ENCODE results near the gene PTPN4.

The PTPN4 gene

GRCh38 chr2:119759451-119760236 is at the start of gene PTPN4:
Gene PTPN4 (plus strand): TSS chr2:119759922. CDS start chr2:119809854, 49,932 bp downstream.
- peak; percentile 96 for DNase-seq

GRCh38 chr2:119710281-119710680 is 49.4 kb upstream of the PTPN4 start:
- no peak for DNase-seq

- DNase-seq, result no peak
These were observed 48.4 kb upstream of the PTPN4 start for GRCh38 chr2:119711352-119711751.

- DNase-seq, result no peak
These were observed 47.2 kb upstream of the PTPN4 start for GRCh38 chr2:119712571-119712970.

GRCh38 chr2:119713819-119714490 is 45.8 kb upstream of the PTPN4 start:
- DNase-seq, result no peak

- DNase-seq, result no peak
These were observed 44.1 kb upstream of the PTPN4 start for GRCh38 chr2:119715409-119716283.

- no peak for DNase-seq
These were observed 43.4 kb upstream of the PTPN4 start for GRCh38 chr2:119716284-119716672.

GRCh38 chr2:119718501-119719260 is 41.0 kb upstream of the PTPN4 start:
- no peak for DNase-seq

- no peak for DNase-seq
These were observed 40.5 kb upstream of the PTPN4 start for GRCh38 chr2:119719261-119719627.

GRCh38 chr2:119721043-119721442 is 38.7 kb upstream of the PTPN4 start:
- DNase-seq, result no peak

GRCh38 chr2:119721462-119721861 is 38.3 kb upstream of the PTPN4 start:
- DNase-seq, result no peak

- no peak for DNase-seq
These were observed 37.8 kb upstream of the PTPN4 start for GRCh38 chr2:119721904-119722303.

GRCh38 chr2:119723186-119723585 is 36.5 kb upstream of the PTPN4 start:
- DNase-seq, result no peak

GRCh38 chr2:119723784-119724467 is 35.8 kb upstream of the PTPN4 start:
- no peak for DNase-seq

GRCh38 chr2:119724656-119725485 is 34.9 kb upstream of the PTPN4 start:
- no peak for DNase-seq

GRCh38 chr2:119727493-119727892 is 32.2 kb upstream of the PTPN4 start:
- DNase-seq, result no peak

- DNase-seq, result no peak
These were observed 31.3 kb upstream of the PTPN4 start for GRCh38 chr2:119728421-119728820.

- DNase-seq, result no peak
These were observed 29.0 kb upstream of the PTPN4 start for GRCh38 chr2:119730671-119731177.

GRCh38 chr2:119731983-119732382 is 27.7 kb upstream of the PTPN4 start:
- DNase-seq, result no peak

GRCh38 chr2:119732601-119733164 is 27.0 kb upstream of the PTPN4 start:
- no peak for DNase-seq

GRCh38 chr2:119734047-119734446 is 25.7 kb upstream of the PTPN4 start:
- DNase-seq, result no peak

All from NCI-H1105 treated with DMSO at 0.1 percent for 48 hours (cell line).